Right cardiac atrium (tissue), 5 donors: Measurements from ENCODE around the gene IGF2BP3. TPM values are rescaled to one million over a fixed set of nuclear protein-coding genes. Genes with fewer than 3 reads are reported as not detected.

Experiments used
- ATAC-seq, 2 donors: fragments of 200-7000 bp; cut with Tn5 transposase; one replicate each; pipeline versions ENCODE4 v1.8.0 to v1.9.1; 2020; ENCODE audit warnings: moderate library complexity in 2 of 2, mild to moderate bottlenecking in 1 of 2
- DNase-seq, 3 donors: peaks; one replicate each; pipeline ENCODE4 v3.0.0-alpha.2; 2020
- H3K27ac ChIP-seq: one replicate; pipeline ENCODE4 v1.5.1; 2013; ENCODE audit warnings: mild to moderate bottlenecking, low read length, control low read depth, moderate library complexity
- H3K27me3 ChIP-seq: one replicate; pipeline ENCODE4 v1.6.1; 2013; ENCODE audit not compliant: control insufficient read depth, insufficient read depth
- H3K4me1 ChIP-seq: one replicate; pipeline ENCODE4 v1.6.1; 2013; ENCODE audit warnings: low read length; ENCODE audit not compliant: control insufficient read depth, insufficient read depth
- H3K4me3 ChIP-seq: one replicate; pipeline ENCODE4 v1.5.1; 2013; ENCODE audit warnings: low read length, control low read depth
- H3K9me3 ChIP-seq: one replicate; pipeline ENCODE4 v1.6.1; 2013; ENCODE audit warnings: low read length; ENCODE audit not compliant: control insufficient read depth
- WGBS: extraction: QIAGEN DNeasy Blood & Tissue Kit; methylation state at CpG from one replicate; pipeline ENCODE4 v1.1.7; 2013; 5-methylcytosine and 5-hydroxymethylcytosine counted together
- intact Hi-C, 4 donors: fragments of 100-400 bp; cut with DNase I; formaldehyde crosslinking; loops; one replicate each; pipeline versions ENCODE4 v1.11.0 to v1.14.0; 2022 to 2023
- polyA plus RNA-seq: library from polyadenylated mRNA; stranded (reverse); fragments of 200-250 nt; gene quantifications from one replicate; pipeline ENCODE4 v1.2.3, GENCODE V29; 2013
- total RNA-seq, 4 donors: library from RNA; stranded (reverse); fragmentation: NEBNext Ultra II Directional; extraction: Animal tissue kit (Norgen Biotek cat#: 25700); gene quantifications; one replicate each; pipeline ENCODE4 v1.2.1, GENCODE V29; 2021
- donor health status: healthy with polysubstance abuse.
- donor health status: DM: no; HTN: yes; CAD: no.
- donor health status: DM: no; HTN: no; CAD: no.
- donor health status: DM: no; HTN: yes; CAD: no; lungs with severe emphysema.
- donor health status: DM: yes; HTN: yes; CAD: no.

The IGF2BP3 gene
- total and polyA plus RNA-seq, 5 donors = 0.02 to 0.22 (median 0.14) TPM; not detected in 2

GRCh38 chr7:23290993-23291392 is 179.3 kb downstream of the IGF2BP3 start:
- ATAC-seq (no peak), DNase-seq (no peak)
- H3K9me3 ChIP-seq = no peaks in the 10 kb centered on the region
- WGBS = 94% methylated on average over 9 of the region's 9 CpGs
- H3K4me3 ChIP-seq = no peak overlapping the region
- no peak overlapping the region for H3K27ac ChIP-seq
- intact Hi-C loops = no loop called here
- H3K27me3 ChIP-seq = no peaks in the 10 kb centered on the region
- no peaks in the 10 kb centered on the region for H3K4me1 ChIP-seq

GRCh38 chr7:23287612-23288011 is 182.7 kb downstream of the IGF2BP3 start:
- no peaks in the 10 kb centered on the region for H3K9me3 ChIP-seq
- no peak overlapping the region for H3K4me3 ChIP-seq
- H3K27me3 ChIP-seq = no peaks in the 10 kb centered on the region
- no peak for DNase-seq
- no peak for ATAC-seq
- intact Hi-C loops = no loop called here
- no peak overlapping the region for H3K27ac ChIP-seq
- WGBS = 85% methylated on average over 5 of the region's 5 CpGs
- H3K4me1 ChIP-seq = no peaks in the 10 kb centered on the region

GRCh38 chr7:23285657-23286646 is 184.3 kb downstream of the IGF2BP3 start:
- H3K9me3 ChIP-seq = no peaks in the 10 kb centered on the region
- H3K27ac ChIP-seq = no peak overlapping the region
- no peak for DNase-seq
- no peak overlapping the region for H3K4me3 ChIP-seq
- ATAC-seq = no peak
- H3K27me3 ChIP-seq = no peaks in the 10 kb centered on the region
- H3K4me1 ChIP-seq = no peaks in the 10 kb centered on the region
- 71% methylated on average over 18 of the region's 18 CpGs for WGBS
- intact Hi-C loops = no loop called here

GRCh38 chr7:23284871-23285270 is 185.4 kb downstream of the IGF2BP3 start:
- no peak overlapping the region for H3K4me3 ChIP-seq
- no peak overlapping the region for H3K27ac ChIP-seq
- no peak for ATAC-seq
- WGBS = 92% methylated on average over 2 of the region's 2 CpGs
- intact Hi-C loops = loop anchor here in 1 of 4 donors (5.0 kb wide), 1 partner anchor 177 kb away; no protein-coding TSS in a partner anchor
- no peaks in the 10 kb centered on the region for H3K27me3 ChIP-seq
- DNase-seq = no peak
- no peaks in the 10 kb centered on the region for H3K9me3 ChIP-seq
- no peaks in the 10 kb centered on the region for H3K4me1 ChIP-seq

GRCh38 chr7:23283086-23283485 is 187.2 kb downstream of the IGF2BP3 start:
- Histone ChIP-seq H3K4me1 (no peaks in the 10 kb centered on the region), H3K27me3 (no peaks in the 10 kb centered on the region), H3K9me3 (no peaks in the 10 kb centered on the region), H3K27ac (no peak overlapping the region), H3K4me3 (no peak overlapping the region)
- no peak for ATAC-seq
- 95% methylated on average over 4 of the region's 4 CpGs for WGBS
- intact Hi-C loops = loop anchor here in 1 of 4 donors (5.0 kb wide), 1 partner anchor 179 kb away; no protein-coding TSS in a partner anchor
- DNase-seq = no peak

- no peak for ATAC-seq
- Histone ChIP-seq H3K4me3 (no peak overlapping the region), H3K27me3 (no peaks in the 10 kb centered on the region), H3K4me1 (no peaks in the 10 kb centered on the region), H3K27ac (no peak overlapping the region), H3K9me3 (no peaks in the 10 kb centered on the region)
- DNase-seq = no peak
- intact Hi-C loops = loop anchor here in 2 of 4 donors (5.0 to 10.0 kb wide), 2 partner anchors 182 to 435 kb away; partner anchors contain the start of gene STK31 (in 1 of the 2)
- WGBS = 94% methylated on average over 2 of the region's 2 CpGs
These were observed 190.3 kb downstream of the IGF2BP3 start for GRCh38 chr7:23279819-23280525.

- DNase-seq (no peak), ATAC-seq (peak; percentile 22 to 58)
- no peak overlapping the region for H3K4me3 ChIP-seq
- no peaks in the 10 kb centered on the region for H3K9me3 ChIP-seq
- no peaks in the 10 kb centered on the region for H3K4me1 ChIP-seq
- intact Hi-C loops = loop anchor here in 1 of 4 donors (5.0 to 10.0 kb wide), 2 partner anchors 185 to 437 kb away; partner anchors contain the start of gene STK31
- no peaks in the 10 kb centered on the region for H3K27me3 ChIP-seq
- no peak overlapping the region for H3K27ac ChIP-seq
- WGBS = 37% methylated on average over 6 of the region's 6 CpGs
These were observed 192.8 kb downstream of the IGF2BP3 start for GRCh38 chr7:23277359-23277989.

GRCh38 chr7:23276947-23277346 is 193.3 kb downstream of the IGF2BP3 start:
- H3K4me1 ChIP-seq = no peaks in the 10 kb centered on the region
- no peak overlapping the region for H3K27ac ChIP-seq
- no peaks in the 10 kb centered on the region for H3K9me3 ChIP-seq
- WGBS = 84% methylated on average over 3 of the region's 3 CpGs
- H3K4me3 ChIP-seq = no peak overlapping the region
- ATAC-seq (no peak), DNase-seq (no peak)
- intact Hi-C loops = loop anchor here in 1 of 4 donors (5.0 to 10.0 kb wide), 2 partner anchors 185 to 438 kb away; partner anchors contain the start of gene STK31
- H3K27me3 ChIP-seq = no peaks in the 10 kb centered on the region

- no peak overlapping the region for H3K4me3 ChIP-seq
- no peak overlapping the region for H3K27ac ChIP-seq
- H3K4me1 ChIP-seq = no peaks in the 10 kb centered on the region
- intact Hi-C loops = loop anchor here in 1 of 4 donors (5.0 to 10.0 kb wide), 2 partner anchors 186 to 438 kb away; partner anchors contain the start of gene STK31
- DNase-seq (no peak), ATAC-seq (no peak)
- WGBS = 67% methylated on average over 5 of the region's 5 CpGs
- H3K9me3 ChIP-seq = no peaks in the 10 kb centered on the region
- no peaks in the 10 kb centered on the region for H3K27me3 ChIP-seq
These were observed 193.9 kb downstream of the IGF2BP3 start for GRCh38 chr7:23276376-23276775.

GRCh38 chr7:23275912-23276311 is 194.4 kb downstream of the IGF2BP3 start:
- intact Hi-C loops = loop anchor here in 1 of 4 donors (5.0 to 10.0 kb wide), 2 partner anchors 186 to 439 kb away; partner anchors contain the start of gene STK31
- WGBS = 85% methylated on average over 5 of the region's 5 CpGs
- DNase-seq = no peak
- H3K27ac ChIP-seq = no peak overlapping the region
- H3K9me3 ChIP-seq = no peaks in the 10 kb centered on the region
- ATAC-seq = no peak
- H3K4me3 ChIP-seq = no peak overlapping the region
- no peaks in the 10 kb centered on the region for H3K27me3 ChIP-seq
- no peaks in the 10 kb centered on the region for H3K4me1 ChIP-seq
